ENCODE measurements around the gene PRDM12. TPM values are rescaled to one million over a fixed set of nuclear protein-coding genes. Genes with fewer than 3 reads are reported as not detected.

The PRDM12 gene
- total RNA-seq, 1 experiment from 2014 or later: 0.34 TPM

GRCh38 chr9:130680836-130681768, 16.7 kb downstream of the PRDM12 start:
- no TSS peak for BruUV-seq (replicated peaks)
- Histone ChIP-seq H3K4me3 (ENCODE audit: low read depth, low read length) (peak overlapping the region; percentile 80), H3K9me3 (peaks cover 8% of the 10 kb centered on the region; the same call in 1 of the 2 replicates), H3K27me3 (replicated peaks; ENCODE audit: control insufficient read depth, insufficient read depth, low read length) (no peaks in the 10 kb centered on the region), H3K36me3 (ENCODE audit: control insufficient read depth, insufficient read depth, low read length) (no peaks in the 10 kb centered on the region), H3K4me1 (0 out of 2 replicates have a peak, but pooled peaks cover 3% of the 10 kb centered on the region)
- ChIA-PET CTCF (interaction anchor here (2.2 kb wide), 1 partner anchor 219 kb away, joined by 8 read pairs; no protein-coding TSS in a partner anchor), POLR2A (no interaction called here)
- Mint-ChIP-seq H3K4me1 (ENCODE audit: low read depth, unreplicated experiment) (no peaks in the 10 kb centered on the region), H3K36me3 (ENCODE audit: insufficient read depth, unreplicated experiment) (peaks cover 10% of the 10 kb centered on the region), H3K4me3 (ENCODE audit: unreplicated experiment) (peak overlapping the region; percentile 81), H3K9me3 (ENCODE audit: unreplicated experiment) (no peaks in the 10 kb centered on the region), H3K27ac (ENCODE audit: unreplicated experiment) (no peak overlapping the region), H3K27me3 (ENCODE audit: insufficient read depth, unreplicated experiment) (peaks cover 5% of the 10 kb centered on the region)
- peak; percentile 88 to 89 for DNase-seq
- intact Hi-C loops (cut with micrococcal nuclease; ENCODE audit: unreplicated experiment): loop anchor here (2.0 to 5.0 kb wide), 2 partner anchors 39 to 102 kb away; partner anchors contain the start of gene FUBP3
- no peak for TF ChIP-seq CTCF (IDR thresholded peaks at IDR 0.05; ENCODE audit: insufficient read depth in 1 of 2, low read depth in 1 of 2, low read length in 1 of 2, severe bottlenecking in 1 of 2, unreplicated experiment in 1 of 2)

DNA sequence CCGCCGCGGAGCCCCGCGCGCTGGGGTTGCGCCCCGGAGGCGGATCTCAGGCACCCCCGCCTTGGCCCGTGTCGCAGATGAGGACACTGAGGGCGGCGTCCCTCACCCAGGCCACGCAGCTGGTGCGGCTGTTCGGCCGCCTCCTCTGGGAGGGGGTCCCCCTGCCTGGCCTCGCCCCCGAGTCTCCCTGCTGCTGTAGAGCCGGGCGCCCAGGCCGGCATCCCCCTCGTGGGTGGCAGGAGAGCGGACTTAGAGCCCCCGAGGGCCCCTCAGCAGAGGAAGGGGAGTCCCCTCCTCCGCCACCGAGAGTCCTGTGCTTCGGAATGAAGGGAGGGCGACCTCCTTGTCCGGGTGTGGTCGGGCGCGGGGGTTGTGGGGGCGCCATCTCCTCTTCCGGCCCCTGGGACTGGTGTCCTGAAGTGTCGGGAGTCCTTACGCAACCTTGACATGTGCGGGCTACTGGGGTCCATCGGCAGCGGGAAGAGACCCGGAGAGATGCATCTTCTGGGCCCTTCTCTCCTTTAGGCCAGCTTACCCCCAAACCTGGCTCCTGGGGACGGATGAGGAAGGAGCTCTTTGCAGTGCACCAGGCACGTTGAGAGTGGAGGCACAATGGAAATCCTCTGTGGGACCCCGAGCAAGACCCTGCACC, 17.5 kb downstream of the PRDM12 start:
- H3K27me3 Mint-ChIP-seq (ENCODE audit: insufficient read depth, unreplicated experiment): peaks cover 5% of the 10 kb centered on the region
- no TSS peak for BruUV-seq (replicated peaks)
- POLR2A ChIA-PET: no interaction called here

More for the DNA sequence above, 17.5 kb downstream of the PRDM12 start:
- Mint-ChIP-seq H3K4me3 (ENCODE audit: unreplicated experiment) (peak overlapping the region; percentile 81), H3K9me3 (ENCODE audit: unreplicated experiment) (no peaks in the 10 kb centered on the region), H3K36me3 (ENCODE audit: insufficient read depth, unreplicated experiment) (peaks cover 10% of the 10 kb centered on the region), H3K4me1 (ENCODE audit: low read depth, unreplicated experiment) (no peaks in the 10 kb centered on the region), H3K27ac (ENCODE audit: unreplicated experiment) (peak overlapping the region; percentile 51)
- 0 out of 2 replicates have a peak, but pooled peaks cover 3% of the 10 kb centered on the region for H3K4me1 ChIP-seq
- H3K27me3 ChIP-seq (replicated peaks; ENCODE audit: control insufficient read depth, insufficient read depth, low read length): no peaks in the 10 kb centered on the region
- H3K9me3 ChIP-seq: peaks cover 8% of the 10 kb centered on the region; the same call in 1 of the 2 replicates
- TF ChIP-seq CTCF (IDR thresholded peaks at IDR 0.05; ENCODE audit: insufficient read depth in 1 of 2, low read depth in 1 of 2, low read length in 1 of 2, severe bottlenecking in 1 of 2, unreplicated experiment in 1 of 2): no peak
- DNase-seq: no peak
- intact Hi-C loops (cut with micrococcal nuclease; ENCODE audit: unreplicated experiment): loop anchor here (1.0 to 5.0 kb wide), 3 partner anchors 40 to 221 kb away; partner anchors contain the start of gene FUBP3
- CTCF ChIA-PET: interaction anchor here (0.6 to 2.2 kb wide), 5 partner anchors 11 to 499 kb away, joined by 3 to 21 read pairs (median 6); partner anchors contain the start of gene EXOSC2
- peak overlapping the region; percentile 80 for H3K4me3 ChIP-seq (ENCODE audit: low read depth, low read length)
- no peaks in the 10 kb centered on the region for H3K36me3 ChIP-seq (ENCODE audit: control insufficient read depth, insufficient read depth, low read length)

All from Caco-2 (cell line).